Renal pelvis (tissue), 4 donors: Measurements from ENCODE around the gene LCAT. TPM values are rescaled to one million over a fixed set of nuclear protein-coding genes. Genes with fewer than 3 reads are reported as not detected.

Source experiments
- DNase-seq: peaks from one replicate; pipeline ENCODE4 v3.0.0-alpha.2; 2013
- polyA plus RNA-seq, 3 donors: library from polyadenylated mRNA; unstranded; fragments of 120-200 nt; gene quantifications; one replicate each; pipeline ENCODE4 v1.2.1, GENCODE V29; 2013; ENCODE audit not compliant: insufficient read length in 3 of 3

LCAT gene
- polyA plus RNA-seq, 3 donors = 18.0 to 27.4 (median 26.8) TPM

DNA sequence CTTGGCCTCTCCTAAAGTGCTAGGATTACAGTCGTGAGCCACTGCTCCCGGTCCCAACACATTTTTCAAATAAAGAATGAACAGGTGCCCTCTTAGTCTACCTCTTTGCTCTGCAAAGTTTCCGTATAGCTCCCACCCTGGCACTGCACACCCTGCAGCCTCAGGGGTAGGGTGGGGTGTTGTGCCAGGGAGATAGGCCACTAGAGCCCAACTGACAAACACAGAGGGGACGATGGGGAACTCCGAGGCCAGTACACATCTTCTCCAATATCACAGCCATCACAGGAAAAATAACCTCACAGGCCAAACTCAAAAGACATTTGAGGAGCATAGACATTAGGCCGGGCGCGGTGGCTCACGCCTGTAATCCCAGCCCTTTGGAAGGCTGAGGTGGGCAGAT is 27.2 kb upstream of the LCAT start:
- DNase-seq = no peak

- DNase-seq = no peak
Observed at GRCh38 chr16:67969254-67970039, 25.5 kb upstream of the LCAT start.

DNA sequence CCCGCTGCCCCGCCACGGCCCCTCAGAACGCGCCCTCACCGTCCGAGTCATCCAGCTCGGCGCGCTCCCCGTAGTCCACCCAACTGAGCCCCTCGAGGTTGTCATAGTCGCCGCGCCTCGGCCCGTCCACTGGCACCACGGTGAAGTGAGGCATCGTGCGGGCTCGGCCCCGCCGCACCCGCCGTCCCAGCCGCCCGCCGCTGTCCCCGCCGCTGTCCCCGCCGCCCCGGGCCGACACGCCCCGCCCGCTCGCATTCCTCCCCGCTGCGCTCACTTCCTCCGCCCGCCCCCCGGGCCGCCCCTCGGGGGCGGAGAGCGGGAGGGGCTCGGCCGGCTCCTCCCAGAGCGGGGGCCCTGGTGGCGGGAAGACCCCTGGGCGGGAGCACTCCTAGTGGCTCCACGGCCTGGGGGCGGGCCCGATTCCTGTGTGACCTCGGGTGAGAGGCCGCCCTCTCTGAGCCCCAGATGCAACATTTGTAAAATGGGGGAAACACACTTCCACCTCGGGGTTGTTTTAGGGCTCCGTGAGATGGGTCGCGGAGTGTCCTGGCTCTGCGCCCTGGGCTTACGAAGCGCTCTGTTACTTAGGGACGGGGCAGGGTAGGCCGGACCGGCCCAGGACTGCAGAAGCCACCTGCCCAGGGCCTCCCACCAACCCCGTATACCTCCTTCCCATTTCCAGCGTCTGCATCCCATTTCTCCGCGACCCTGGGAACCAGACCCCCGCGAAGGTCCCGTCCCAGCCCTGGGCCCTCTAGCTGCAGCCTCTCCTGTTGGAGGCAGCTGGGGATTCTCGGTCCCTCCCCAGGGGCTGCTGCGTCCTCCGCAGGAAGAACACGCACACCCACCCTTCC is 24.7 kb upstream of the LCAT start, which contains the start of gene SLC12A4:
TSS of gene SLC12A4 (minus strand) at position 238 of the 854 bp plus-strand sequence. CDS start at position 154, 84 bp downstream.
- peak; percentile 91 for DNase-seq

DNA sequence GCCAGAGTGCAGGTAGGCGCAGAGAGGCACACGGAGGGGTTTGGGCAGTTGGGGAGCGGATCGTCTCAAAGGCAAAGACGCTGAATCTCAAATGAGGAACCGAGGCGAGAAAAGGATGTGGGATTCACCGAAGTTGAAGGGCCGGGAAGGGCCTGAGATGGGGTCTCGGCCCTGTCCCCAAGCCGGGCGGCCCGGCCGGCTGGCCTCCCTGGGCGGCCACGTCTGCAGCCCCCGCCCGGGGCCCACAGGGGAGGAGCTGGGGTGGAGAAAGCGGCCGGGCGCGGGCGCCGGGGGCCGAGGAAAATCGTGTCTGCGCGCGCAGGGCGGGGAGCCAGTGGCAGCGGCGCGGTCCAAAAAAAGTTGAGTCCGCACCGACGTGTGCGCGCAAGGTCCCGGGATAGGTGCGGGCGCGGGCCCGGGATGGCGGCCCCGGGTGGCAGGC is 24.1 kb upstream of the LCAT start:
- DNase-seq = peak; percentile 23

GRCh38 chr16:67967183-67967957 is 23.4 kb upstream of the LCAT start:
- DNase-seq = peak; percentile 23

DNA sequence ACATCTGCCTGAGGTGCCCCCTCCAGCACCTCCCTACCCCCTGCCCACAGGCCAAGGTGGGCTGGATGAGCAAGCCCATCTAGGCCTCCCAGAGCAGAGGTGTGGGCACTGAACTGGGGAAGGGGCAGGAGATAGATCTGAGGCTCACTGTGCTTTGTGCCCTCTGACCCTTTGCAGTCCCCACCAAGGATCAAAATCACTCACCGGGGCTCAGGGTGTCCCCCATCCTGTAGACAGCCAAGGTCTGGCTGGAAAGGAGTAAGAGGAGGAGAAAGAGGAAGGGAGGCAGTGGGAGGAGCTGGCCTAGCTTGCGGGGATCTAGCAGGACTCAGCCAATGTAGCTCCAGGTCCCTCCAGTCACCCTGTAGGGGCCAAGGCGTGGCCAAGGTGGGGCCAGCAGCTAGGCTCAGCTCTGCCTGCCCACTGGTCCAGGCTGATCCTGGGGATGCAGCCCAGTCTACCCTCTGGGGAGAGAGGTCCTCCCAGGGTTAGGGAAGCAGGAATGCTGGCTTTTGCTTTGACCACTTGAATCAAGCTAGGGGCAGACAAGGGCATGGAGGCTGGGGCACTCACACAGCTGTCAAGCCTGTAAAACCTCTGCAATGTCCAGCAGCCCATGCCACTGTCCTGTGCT is 22.7 kb upstream of the LCAT start:
- DNase-seq = no peak

- DNase-seq = no peak
Observed at GRCh38 chr16:67965668-67966548, 22.0 kb upstream of the LCAT start.

GRCh38 chr16:67964477-67965131 is 20.7 kb upstream of the LCAT start:
- no peak for DNase-seq

DNA sequence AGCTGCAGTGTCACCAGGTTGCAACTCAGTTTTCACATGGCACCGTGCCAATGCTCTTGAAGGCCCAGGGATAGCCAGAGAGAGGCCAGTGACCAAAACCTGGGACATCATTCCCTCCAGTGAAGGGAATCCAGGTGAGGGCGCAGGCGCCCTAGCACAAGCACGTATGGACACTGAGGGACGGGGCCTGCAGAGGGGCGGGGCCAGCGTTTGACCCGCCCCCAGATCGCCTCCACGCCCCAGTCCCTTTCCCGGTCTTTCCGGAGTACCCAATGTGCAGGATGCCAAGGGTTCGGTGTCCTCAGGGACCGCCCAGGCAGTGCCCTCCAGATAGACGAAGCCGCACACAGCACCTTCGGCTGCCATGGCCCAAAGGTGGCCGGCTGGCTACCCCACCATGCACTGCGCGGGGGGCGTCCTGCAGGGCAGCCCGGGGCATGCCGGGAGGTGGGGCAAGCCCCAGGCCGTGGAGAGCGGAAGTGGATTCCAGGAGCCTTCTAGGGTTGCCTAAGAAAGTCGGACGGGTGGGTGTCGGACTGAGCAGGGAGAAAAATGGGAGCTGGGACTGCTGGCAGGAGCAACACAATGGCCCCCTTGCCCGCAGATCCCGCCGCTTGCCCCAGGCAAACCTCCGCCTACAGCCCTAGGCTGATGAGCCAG is 19.9 kb upstream of the LCAT start:
- DNase-seq = peak; percentile 17

DNA sequence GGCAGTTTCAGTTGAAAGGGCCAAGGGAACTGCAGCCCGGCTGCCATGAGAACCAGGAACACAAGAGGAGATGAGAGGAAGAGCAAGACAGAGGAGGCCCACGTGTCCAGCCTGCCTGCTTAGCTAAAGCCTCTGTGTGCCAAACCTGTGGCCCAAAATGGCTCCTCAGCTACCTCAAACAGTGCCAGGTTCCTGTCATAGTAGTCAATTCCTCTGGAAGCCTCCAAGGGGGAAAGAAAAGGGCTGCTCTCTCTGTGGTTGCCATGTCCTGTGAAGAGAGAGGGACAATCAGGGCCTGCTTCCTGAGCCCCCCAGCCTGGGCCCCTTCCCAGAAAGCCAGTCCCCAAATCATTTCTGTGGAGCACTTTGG is 19.4 kb upstream of the LCAT start:
- no peak for DNase-seq

DNA sequence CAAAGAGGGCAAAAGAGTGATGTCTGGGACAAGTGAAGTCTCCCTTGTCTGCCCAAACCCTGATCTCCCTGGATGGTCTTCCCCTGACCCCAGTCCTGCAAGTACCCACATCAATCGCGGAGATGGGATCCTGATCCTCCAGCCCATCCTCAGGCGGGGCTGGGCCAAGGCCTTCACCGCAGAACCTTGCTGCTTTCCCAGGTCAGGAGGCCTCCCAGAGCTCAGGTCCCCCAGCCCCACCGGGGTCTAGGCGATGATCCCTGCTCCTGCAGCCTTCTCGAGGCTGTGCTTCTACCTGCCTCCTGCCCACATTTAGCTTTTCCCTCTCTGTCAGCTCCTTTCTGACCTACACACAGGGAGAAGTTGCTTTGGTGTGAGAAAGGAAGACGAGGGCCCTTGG is 18.2 kb upstream of the LCAT start:
- DNase-seq = no peak

GRCh38 chr16:67961551-67961957 is 17.6 kb upstream of the LCAT start:
- DNase-seq = no peak

GRCh38 chr16:67959536-67960329 is 15.8 kb upstream of the LCAT start:
- no peak for DNase-seq

DNA sequence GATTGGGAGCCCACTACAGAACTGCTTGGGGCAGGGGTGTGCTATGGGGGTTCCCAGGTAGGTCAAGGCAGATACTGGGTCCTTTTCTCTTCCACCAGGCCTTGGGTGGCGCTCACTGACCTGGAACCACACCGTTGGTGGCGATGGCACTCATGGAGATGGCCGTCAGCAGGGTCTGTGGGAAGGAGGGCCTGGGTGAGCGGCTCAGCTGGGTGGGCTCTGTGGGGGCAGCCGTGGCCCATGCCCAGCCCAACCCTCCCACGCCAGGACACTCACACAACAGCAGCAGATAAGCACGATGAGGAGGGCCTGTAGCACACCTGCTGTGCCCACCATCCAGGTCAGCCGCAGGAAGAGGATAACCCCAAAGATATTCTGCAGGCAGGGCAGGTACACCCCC is 13.7 kb upstream of the LCAT start:
- no peak for DNase-seq

GRCh38 chr16:67954421-67955196 is 10.7 kb upstream of the LCAT start:
- no peak for DNase-seq

DNA sequence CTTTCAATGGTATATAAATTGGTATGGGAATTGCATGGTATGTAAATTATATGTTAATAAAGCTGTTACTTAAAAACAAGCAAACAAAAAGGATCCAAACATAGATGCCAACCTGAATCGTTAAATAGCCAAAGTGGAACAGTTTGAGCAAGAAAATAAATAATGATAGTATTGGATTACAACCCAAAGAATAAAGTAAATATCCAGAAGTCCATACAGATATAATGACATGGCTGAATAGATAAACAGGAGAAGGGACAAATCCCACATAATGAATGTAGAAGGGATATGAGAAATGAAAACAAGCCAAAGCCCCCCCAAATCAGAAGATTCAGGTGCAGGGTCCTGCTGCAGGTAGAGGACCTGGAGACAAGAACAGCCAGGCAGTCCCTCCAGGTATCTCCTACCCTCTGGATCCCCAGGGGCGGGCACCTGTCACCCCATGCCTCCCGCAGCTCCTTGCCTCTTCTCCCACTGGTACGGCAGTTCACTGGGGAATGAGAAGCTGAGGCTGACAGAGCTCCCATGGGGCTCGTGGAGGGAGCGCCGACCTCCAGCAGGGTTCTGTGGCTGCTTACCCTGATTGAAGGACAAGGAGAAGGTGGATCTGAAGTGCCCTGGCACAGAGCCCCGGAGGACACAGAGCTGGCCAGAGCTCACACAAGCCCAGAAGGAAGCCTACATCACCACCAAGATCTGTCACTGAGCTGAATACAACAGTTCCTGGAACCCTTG is 9.9 kb upstream of the LCAT start:
- no peak for DNase-seq

DNA sequence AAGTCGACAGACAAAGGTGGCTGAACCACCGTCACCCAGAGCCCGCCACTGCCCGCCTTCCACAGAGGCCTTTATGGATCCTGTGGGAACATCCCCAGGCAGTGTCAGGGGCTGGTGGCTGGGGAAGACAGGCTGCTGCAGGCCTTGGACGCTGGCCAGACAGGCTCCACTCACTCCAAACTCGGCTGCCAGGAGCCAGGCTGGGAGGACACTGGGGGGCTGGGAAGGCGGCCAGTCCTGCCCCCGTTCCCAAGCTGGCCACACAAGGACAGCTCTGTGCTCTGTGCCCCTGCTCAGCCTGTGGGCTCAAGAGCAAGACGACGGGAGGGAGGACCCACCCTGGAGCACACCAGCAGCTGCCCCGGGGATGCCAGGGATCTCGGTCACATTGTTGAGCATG is 7.6 kb upstream of the LCAT start:
- no peak for DNase-seq
